CD4-positive, alpha-beta memory T cell (primary cell): ENCODE measurements around the gene CAMTA1. TPM values are rescaled to one million over a fixed set of nuclear protein-coding genes. Genes with fewer than 3 reads are reported as not detected.

Experiments
- CTCF ChIA-PET: fragments of 350-600 bp; sonication (Branson Sonifier 250); formaldehyde crosslinking; loops from one replicate; lab custom pipeline; 2021; ENCODE audit warnings: inconsistent platforms; ENCODE audit not compliant: partially characterized antibody; lab: Charles Lee
- POLR2A ChIA-PET: fragments of 350-600 bp; sonication (Branson Sonifier 250); formaldehyde crosslinking; loops from one replicate; lab custom pipeline; 2021; ENCODE audit not compliant: partially characterized antibody; lab: Charles Lee
- DNase-seq, 5 donors: peaks; one replicate each; pipeline versions ENCODE4 v3.0.0 to v3.0.0-alpha.2; 2020 to 2022; ENCODE audit warnings: mixed read lengths in 1 of 5
- H3K27ac ChIP-seq: one replicate; pipeline ENCODE4 v1.7.0; 2013; ENCODE audit warnings: low read depth, low read length
- H3K27me3 ChIP-seq: 2 replicates; pipeline ENCODE4 v1.7.0; 2013; ENCODE audit warnings: mild to moderate bottlenecking, low read length, moderate library complexity; ENCODE audit not compliant: insufficient read depth
- H3K36me3 ChIP-seq: 2 replicates; pipeline ENCODE4 v1.7.0; 2013; ENCODE audit warnings: mild to moderate bottlenecking, low read length, moderate library complexity; ENCODE audit not compliant: insufficient read depth
- H3K4me1 ChIP-seq: 2 replicates; pipeline ENCODE4 v1.7.0; 2013; ENCODE audit warnings: mild to moderate bottlenecking, low read length, moderate library complexity; ENCODE audit not compliant: insufficient read depth
- H3K4me3 ChIP-seq, 2 donors: one replicate each; pipeline ENCODE4 v1.7.0; 2013; ENCODE audit warnings: low read length in 2 of 2, mild to moderate bottlenecking in 1 of 2
- H3K9me3 ChIP-seq, 2 donors: one replicate each; pipeline ENCODE4 v1.7.0; 2013; ENCODE audit warnings: low read length in 2 of 2, control low read depth in 1 of 2; ENCODE audit not compliant: control insufficient read depth in 1 of 2
- H3K27ac Mint-ChIP-seq, 7 donors: one replicate each; pipeline ENCODE4 v1.8.0; 2020 to 2021; ENCODE audit warnings: mixed read lengths in 7 of 7, mild to moderate bottlenecking in 6 of 7, inconsistent platforms in 3 of 7, moderate library complexity in 3 of 7
- H3K27me3 Mint-ChIP-seq, 2 donors: one replicate each; pipeline ENCODE4 v1.8.0; 2020 to 2021; ENCODE audit warnings: mixed read lengths in 2 of 2
- H3K36me3 Mint-ChIP-seq, 2 donors: one replicate each; pipeline ENCODE4 v1.8.0; 2020 to 2021; ENCODE audit warnings: mixed read lengths in 2 of 2, inconsistent platforms in 1 of 2, mild to moderate bottlenecking in 1 of 2
- H3K4me1 Mint-ChIP-seq, 4 donors: one replicate each; pipeline ENCODE4 v1.8.0; 2020 to 2021; ENCODE audit warnings: mixed read lengths in 4 of 4, mild to moderate bottlenecking in 1 of 4
- H3K4me3 Mint-ChIP-seq, 8 donors: one replicate each; pipeline ENCODE4 v1.8.0; 2020 to 2021; ENCODE audit warnings: mixed read lengths in 8 of 8, mild to moderate bottlenecking in 7 of 8, moderate library complexity in 6 of 8, inconsistent platforms in 3 of 8
- H3K9me3 Mint-ChIP-seq, 8 donors: one replicate each; pipeline ENCODE4 v1.8.0; 2020 to 2021; ENCODE audit warnings: mixed read lengths in 8 of 8, mild to moderate bottlenecking in 5 of 8, inconsistent platforms in 3 of 8, moderate library complexity in 1 of 8
- intact Hi-C: fragments of 100-400 bp; cut with micrococcal nuclease; formaldehyde crosslinking; loops from one replicate; pipeline ENCODE4 v1.15.1; 2023
- polyA plus RNA-seq, 2 donors: library from polyadenylated mRNA; unstranded; fragments of 300-500 nt; fragmentation: Illumina TruSeq; gene quantifications; one replicate each; pipeline ENCODE4 v1.2.3, GENCODE V29; 2021
- total RNA-seq, 2 experiments: library from RNA; stranded (reverse); gene quantifications; one replicate each; pipeline ENCODE4 v1.2.3, GENCODE V29; 2021

CAMTA1 gene
- total and polyA plus RNA-seq, 4 experiments from 2014 or later: 39.1 to 118 (median 59.9) TPM

DNA sequence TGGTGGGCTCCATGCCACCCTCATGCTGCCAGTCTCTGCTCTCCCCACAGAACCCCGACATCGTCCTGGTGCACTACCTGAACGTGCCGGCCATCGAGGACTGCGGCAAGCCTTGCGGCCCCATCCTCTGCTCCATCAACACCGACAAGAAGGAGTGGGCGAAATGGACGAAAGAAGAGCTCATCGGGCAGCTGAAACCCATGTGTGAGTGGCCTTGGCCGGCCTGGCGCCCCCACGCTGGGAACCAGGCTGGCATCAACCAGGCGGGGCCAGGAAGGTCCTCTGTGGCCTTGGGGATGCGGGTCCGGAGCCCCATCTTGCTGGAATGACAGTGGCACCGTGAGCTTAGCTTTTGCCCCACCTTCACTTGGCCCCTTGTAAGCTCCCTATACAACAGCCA is 855.1 kb downstream of the CAMTA1 start:
- Histone ChIP-seq H3K27me3 (no peaks in the 10 kb centered on the region), H3K27ac (no peak overlapping the region), H3K4me1 (no peaks in the 10 kb centered on the region), H3K9me3 (no peaks in the 10 kb centered on the region), H3K36me3 (no peaks in the 10 kb centered on the region), H3K4me3 (no peak overlapping the region)
- Mint-ChIP-seq H3K36me3 (no peaks in the 10 kb centered on the region), H3K4me3 (no peak overlapping the region), H3K4me1 (peaks cover 0 to 2% (median 0%) of the 10 kb centered on the region in 4 donors), H3K9me3 (no peaks in the 10 kb centered on the region), H3K27ac (peak overlapping the region in 1 of 7 donors; percentile 61), H3K27me3 (no peaks in the 10 kb centered on the region)
- ChIA-PET CTCF (interaction anchor here (3.2 kb wide), 1 partner anchor 8 kb away, joined by 15 read pairs; no protein-coding TSS in a partner anchor), POLR2A (no interaction called here)
- intact Hi-C loops: no loop called here
- no peak for DNase-seq

DNA sequence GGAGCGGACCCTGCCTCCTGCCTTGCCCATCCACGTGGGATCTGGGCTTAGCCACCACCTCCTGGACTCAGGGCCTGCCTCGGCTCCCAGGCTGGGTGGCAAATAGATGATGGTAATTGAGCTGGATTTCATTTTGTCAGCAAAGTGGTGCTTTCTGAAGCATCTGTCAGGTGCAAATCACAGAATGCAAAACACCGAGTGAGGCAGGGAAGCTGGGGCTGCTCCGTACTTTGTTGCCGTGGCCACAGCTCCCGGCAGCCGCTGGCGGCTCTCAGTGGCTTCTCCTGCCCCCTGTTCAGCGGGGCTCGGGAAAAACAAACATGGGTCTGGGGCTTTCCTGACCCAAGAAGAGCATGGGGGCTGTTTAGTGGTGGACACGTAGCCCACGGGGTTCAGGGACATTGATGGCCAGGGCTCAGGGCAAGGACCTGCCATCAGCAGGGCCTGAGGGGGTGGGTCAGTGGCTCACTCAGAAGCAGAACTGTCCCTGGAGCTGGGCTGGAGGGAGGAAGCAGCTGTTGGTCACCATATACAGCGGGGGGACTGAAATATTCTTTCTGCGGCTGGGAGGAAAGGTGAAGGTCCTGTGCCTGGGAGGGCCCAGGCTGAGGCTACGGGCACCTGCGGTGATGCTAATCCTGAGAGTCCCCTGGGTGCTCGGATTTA is 855.8 kb downstream of the CAMTA1 start:
- no peak overlapping the region for H3K27ac ChIP-seq
- intact Hi-C loops: no loop called here
- H3K9me3 Mint-ChIP-seq: no peaks in the 10 kb centered on the region

DNA sequence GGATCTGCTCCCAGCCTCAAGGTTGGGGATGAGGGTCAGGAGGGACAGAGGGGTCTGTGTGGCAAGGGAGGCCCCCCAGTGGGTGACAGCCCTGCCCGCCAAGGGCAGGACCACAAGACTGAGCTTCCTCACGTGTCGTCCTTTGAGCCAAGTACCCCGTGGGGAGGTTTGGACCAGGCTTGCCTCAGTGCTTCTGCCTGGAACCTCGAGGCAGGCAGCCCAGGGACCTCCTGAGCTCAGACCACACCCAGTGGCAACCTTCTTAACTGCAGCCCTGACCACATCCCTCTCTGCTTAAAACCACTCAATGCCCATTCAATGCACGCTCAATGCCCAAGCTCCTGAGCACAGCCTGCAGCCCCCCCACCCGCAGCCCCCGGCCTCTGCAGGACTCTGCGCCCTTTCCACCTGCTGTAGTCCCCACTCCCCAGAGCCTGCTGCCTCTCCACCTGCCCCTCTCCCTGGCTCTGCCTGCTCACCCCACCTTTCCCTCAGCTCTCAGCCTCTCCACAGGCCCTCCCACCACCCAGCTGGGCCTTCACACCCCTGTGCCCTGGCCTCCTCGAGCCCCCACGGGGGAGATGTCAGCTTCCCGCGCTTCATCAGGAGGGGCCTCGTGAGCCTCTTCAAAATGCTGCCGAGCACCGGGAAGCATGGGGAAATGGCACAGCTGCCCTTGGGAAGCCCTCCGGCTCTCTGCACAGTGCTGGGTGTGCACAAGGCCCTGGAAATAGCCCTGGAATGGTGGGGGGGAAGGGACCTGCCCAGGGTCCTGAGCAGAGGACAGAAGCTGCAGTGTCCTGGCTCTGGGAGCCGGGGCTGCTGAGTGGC is 856.5 kb downstream of the CAMTA1 start:
- no peaks in the 10 kb centered on the region for H3K4me1 ChIP-seq
- intact Hi-C loops: no loop called here
- H3K9me3 Mint-ChIP-seq: no peaks in the 10 kb centered on the region
- H3K4me3 Mint-ChIP-seq: no peak overlapping the region
- no peak overlapping the region for H3K27ac Mint-ChIP-seq
- H3K27ac ChIP-seq: no peak overlapping the region
- ChIA-PET POLR2A (no interaction called here), CTCF (interaction anchor here (1.2 kb wide), 1 partner anchor 27 kb away, joined by 3 read pairs; no protein-coding TSS in a partner anchor)
- H3K36me3 Mint-ChIP-seq: no peaks in the 10 kb centered on the region
- H3K36me3 ChIP-seq: no peaks in the 10 kb centered on the region
- peaks cover 0 to 2% of the 10 kb centered on the region in 2 donors for H3K27me3 Mint-ChIP-seq
- peaks cover 0 to 2% (median 0%) of the 10 kb centered on the region in 4 donors for H3K4me1 Mint-ChIP-seq
- no peak overlapping the region for H3K4me3 ChIP-seq
- H3K27me3 ChIP-seq: no peaks in the 10 kb centered on the region
- DNase-seq: no peak
- H3K9me3 ChIP-seq: no peaks in the 10 kb centered on the region

More for the DNA sequence above, 855.8 kb downstream of the CAMTA1 start:
- H3K4me1 Mint-ChIP-seq: peaks cover 0 to 2% (median 0%) of the 10 kb centered on the region in 4 donors
- H3K27me3 Mint-ChIP-seq: no peaks in the 10 kb centered on the region
- H3K27ac Mint-ChIP-seq: no peak overlapping the region
- H3K9me3 ChIP-seq: no peaks in the 10 kb centered on the region
- no peak overlapping the region for H3K4me3 Mint-ChIP-seq
- H3K36me3 ChIP-seq: no peaks in the 10 kb centered on the region
- no peaks in the 10 kb centered on the region for H3K27me3 ChIP-seq
- DNase-seq: no peak
- H3K4me3 ChIP-seq: no peak overlapping the region
- CTCF ChIA-PET: interaction anchor here (1.2 kb wide), 1 partner anchor 28 kb away, joined by 3 read pairs; no protein-coding TSS in a partner anchor
- no peaks in the 10 kb centered on the region for H3K4me1 ChIP-seq
- H3K36me3 Mint-ChIP-seq: no peaks in the 10 kb centered on the region
- POLR2A ChIA-PET: no interaction called here

DNA sequence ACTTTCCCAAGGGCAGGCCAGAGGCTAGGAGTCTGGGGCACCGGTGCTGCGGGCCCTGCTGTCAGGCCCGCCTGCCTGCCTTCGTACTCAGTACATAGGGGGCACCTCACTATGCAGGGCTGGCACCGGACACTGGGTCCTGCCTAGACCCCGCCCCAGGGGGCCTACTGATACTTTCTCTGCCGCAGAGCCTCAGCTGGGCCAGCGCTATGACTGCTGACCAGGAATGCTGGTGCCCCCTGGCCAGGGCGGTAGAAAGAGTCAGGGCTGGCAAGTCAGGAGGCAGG is 857.1 kb downstream of the CAMTA1 start:
- ChIA-PET CTCF (interaction anchor here (1.2 kb wide), 1 partner anchor 27 kb away, joined by 3 read pairs; no protein-coding TSS in a partner anchor), POLR2A (no interaction called here)
- DNase-seq: no peak
- intact Hi-C loops: no loop called here
- no peaks in the 10 kb centered on the region for H3K36me3 ChIP-seq
- no peaks in the 10 kb centered on the region for H3K4me1 ChIP-seq
- peaks cover 0 to 2% of the 10 kb centered on the region in 2 donors for H3K27me3 Mint-ChIP-seq
- no peaks in the 10 kb centered on the region for H3K27me3 ChIP-seq
- H3K36me3 Mint-ChIP-seq: no peaks in the 10 kb centered on the region
- H3K4me3 ChIP-seq: no peak overlapping the region
- no peaks in the 10 kb centered on the region for H3K9me3 ChIP-seq
- H3K27ac Mint-ChIP-seq: no peak overlapping the region
- H3K27ac ChIP-seq: no peak overlapping the region
- H3K4me1 Mint-ChIP-seq: peaks cover 0 to 2% (median 0%) of the 10 kb centered on the region in 4 donors
- H3K4me3 Mint-ChIP-seq: no peak overlapping the region
- no peaks in the 10 kb centered on the region for H3K9me3 Mint-ChIP-seq

DNA sequence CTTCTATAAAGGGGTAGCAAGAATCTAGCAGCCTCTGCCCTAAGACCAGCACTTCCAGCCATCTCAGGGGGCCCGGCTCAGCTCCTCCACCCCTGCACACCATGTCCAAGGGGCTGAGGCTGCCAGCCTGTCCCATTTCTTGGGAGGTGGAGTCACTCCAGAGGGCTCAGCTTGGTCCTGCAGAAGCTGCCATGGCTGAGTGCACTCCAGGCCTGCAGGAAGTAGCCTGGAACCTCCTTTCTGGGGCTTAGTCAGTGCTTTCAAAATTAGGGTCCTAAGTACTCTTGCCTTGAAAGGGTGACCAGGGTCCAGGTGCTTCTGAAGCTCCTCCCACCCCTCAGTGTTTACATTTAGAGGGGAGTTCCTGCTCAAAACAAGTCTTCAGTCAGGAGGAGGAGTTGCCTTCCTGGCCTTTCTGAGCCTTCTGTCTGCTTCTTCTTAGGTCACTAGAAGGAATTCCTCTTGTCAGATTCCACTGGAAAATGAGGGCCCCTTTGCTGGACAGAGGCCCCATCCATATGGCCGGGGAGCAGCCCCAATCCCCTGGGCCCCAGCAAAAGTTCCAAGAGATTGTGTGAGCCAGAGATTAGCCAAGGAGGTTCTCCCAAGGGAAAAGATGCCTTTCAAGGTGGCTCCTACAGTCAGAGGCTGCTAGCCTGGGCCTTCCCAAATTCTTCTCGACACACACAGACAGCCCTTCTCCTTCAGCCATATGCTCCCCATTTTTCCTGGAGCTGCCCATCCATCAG is 857.7 kb downstream of the CAMTA1 start:
- Mint-ChIP-seq H3K9me3 (no peaks in the 10 kb centered on the region), H3K4me3 (no peak overlapping the region), H3K4me1 (peaks cover 0 to 2% (median 0%) of the 10 kb centered on the region in 4 donors), H3K36me3 (no peaks in the 10 kb centered on the region), H3K27me3 (peaks cover 0 to 2% of the 10 kb centered on the region in 2 donors), H3K27ac (no peak overlapping the region)
- Histone ChIP-seq H3K4me3 (no peak overlapping the region), H3K9me3 (no peaks in the 10 kb centered on the region), H3K27me3 (no peaks in the 10 kb centered on the region), H3K4me1 (no peaks in the 10 kb centered on the region), H3K36me3 (no peaks in the 10 kb centered on the region), H3K27ac (no peak overlapping the region)
- ChIA-PET CTCF (interaction anchor here (1.0 kb wide), 1 partner anchor 26 kb away, joined by 3 read pairs; no protein-coding TSS in a partner anchor), POLR2A (no interaction called here)
- DNase-seq: no peak
- intact Hi-C loops: no loop called here

DNA sequence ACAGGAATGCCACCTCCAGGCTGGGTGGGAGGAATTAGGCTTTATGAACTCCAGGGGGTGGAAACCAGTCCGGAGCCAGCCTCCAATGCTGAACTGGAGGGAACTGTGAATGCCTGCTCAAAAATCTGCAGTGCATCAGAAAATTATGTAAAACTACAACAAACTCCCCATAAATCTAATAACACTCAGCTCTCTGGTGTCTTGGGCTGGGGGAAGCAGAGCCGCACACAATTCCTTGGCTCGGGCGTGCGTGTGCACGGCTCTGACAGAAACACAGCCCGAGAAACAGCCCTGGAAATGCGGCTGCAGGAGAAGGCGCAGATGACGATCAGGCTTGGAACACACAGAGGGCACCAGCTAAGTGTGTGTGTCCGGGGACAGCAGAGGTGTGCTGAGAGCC is 858.3 kb downstream of the CAMTA1 start:
- Histone ChIP-seq H3K27me3 (no peaks in the 10 kb centered on the region), H3K9me3 (no peaks in the 10 kb centered on the region), H3K4me1 (no peaks in the 10 kb centered on the region), H3K27ac (no peak overlapping the region), H3K36me3 (no peaks in the 10 kb centered on the region), H3K4me3 (no peak overlapping the region)
- Mint-ChIP-seq H3K36me3 (no peaks in the 10 kb centered on the region), H3K27me3 (peaks cover 0 to 2% of the 10 kb centered on the region in 2 donors), H3K9me3 (no peaks in the 10 kb centered on the region), H3K27ac (no peak overlapping the region), H3K4me3 (no peak overlapping the region), H3K4me1 (peaks cover 0 to 2% (median 0%) of the 10 kb centered on the region in 4 donors)
- intact Hi-C loops: no loop called here
- POLR2A ChIA-PET: no interaction called here
- CTCF ChIA-PET: interaction anchor here (1.0 kb wide), 1 partner anchor 26 kb away, joined by 3 read pairs; no protein-coding TSS in a partner anchor
- no peak for DNase-seq

DNA sequence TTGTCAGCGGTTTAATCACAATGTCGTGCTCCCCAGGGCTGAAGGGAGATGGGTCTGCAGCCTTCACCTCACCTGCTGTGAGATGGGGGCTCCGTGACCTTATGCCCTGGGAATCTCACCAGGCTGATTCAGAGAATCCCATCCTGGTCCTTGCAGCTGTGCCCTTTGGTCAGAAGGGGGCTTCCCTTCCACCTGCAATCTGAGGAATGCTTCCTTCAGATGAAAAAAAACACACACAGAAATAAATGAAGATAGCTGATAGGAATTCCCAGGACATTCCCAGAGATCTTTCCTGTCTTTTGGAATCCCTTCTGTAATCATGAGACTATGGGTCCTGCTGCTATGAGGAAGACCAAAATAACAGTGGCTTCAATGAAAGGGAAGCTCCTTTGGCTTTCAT is 858.8 kb downstream of the CAMTA1 start:
- H3K27ac Mint-ChIP-seq: no peak overlapping the region
- H3K4me3 Mint-ChIP-seq: no peak overlapping the region
- H3K4me1 Mint-ChIP-seq: peaks cover 0 to 2% (median 0%) of the 10 kb centered on the region in 4 donors
- Histone ChIP-seq H3K9me3 (no peaks in the 10 kb centered on the region), H3K27me3 (no peaks in the 10 kb centered on the region), H3K27ac (no peak overlapping the region), H3K36me3 (no peaks in the 10 kb centered on the region), H3K4me3 (no peak overlapping the region), H3K4me1 (no peaks in the 10 kb centered on the region)
- H3K36me3 Mint-ChIP-seq: no peaks in the 10 kb centered on the region
- ChIA-PET POLR2A (no interaction called here), CTCF (interaction anchor here (1.1 to 1.5 kb wide), 2 partner anchors 601 to 925 kb away, joined by 3 read pairs; no protein-coding TSS in a partner anchor)
- DNase-seq: no peak
- H3K9me3 Mint-ChIP-seq: no peaks in the 10 kb centered on the region
- intact Hi-C loops: no loop called here
- peaks cover 0 to 2% of the 10 kb centered on the region in 2 donors for H3K27me3 Mint-ChIP-seq
